HG03095 (cell line): ENCODE results near the gene NPTN.
"Not testable (repeated sequence)": the region's sequence is repeated elsewhere in the genome, so short reads cannot be mapped to it uniquely, and the experiment has no call there.

ENCODE experiments used
- ATAC-seq: cut with Tn5 transposase; IDR thresholded peaks from one replicate; pipeline ENCODE4 v1.9.1; 2021; ENCODE audit warnings: moderate library complexity; ENCODE audit not compliant: unreplicated experiment

The NPTN gene

DNA sequence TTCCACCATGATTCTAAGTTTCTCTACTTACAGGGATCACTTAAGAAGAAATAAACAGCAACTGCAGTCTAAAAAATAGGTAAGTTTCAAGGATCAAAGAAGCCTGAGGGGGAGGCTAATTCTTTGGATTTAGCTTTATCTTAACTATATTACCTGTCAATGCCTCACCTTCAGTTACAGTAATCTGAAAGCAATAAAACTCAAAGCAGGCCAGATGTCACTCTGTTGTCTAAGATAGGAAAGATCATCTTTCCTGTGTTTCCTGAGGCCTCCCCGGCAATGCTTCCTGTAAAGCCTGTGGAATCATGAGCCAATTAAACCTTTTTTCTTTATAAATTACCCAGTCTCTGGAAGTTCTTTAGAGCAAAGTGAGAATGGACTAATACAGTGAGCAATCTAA lies 60.2 kb downstream of the NPTN start:
- ATAC-seq: no peak

DNA sequence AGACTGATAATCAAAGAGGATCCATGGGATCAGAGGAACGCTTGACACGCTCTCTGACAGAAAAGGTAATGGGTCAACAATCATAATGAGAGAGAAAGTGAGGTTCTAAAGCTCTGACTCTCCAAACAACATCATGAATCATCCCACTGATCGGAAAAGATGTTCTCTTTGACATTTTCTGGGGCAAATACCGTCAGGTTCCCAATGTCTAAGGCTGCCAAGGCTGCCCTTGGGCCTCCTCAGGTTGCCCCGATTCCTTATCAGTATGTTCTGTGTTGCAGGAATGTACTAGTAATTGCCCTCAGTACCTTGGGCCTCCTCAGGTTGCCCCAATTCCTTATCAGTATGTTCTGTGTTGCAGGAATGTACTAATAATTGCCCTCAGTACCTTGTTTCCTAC lies 60.9 kb downstream of the NPTN start:
- ATAC-seq: no peak

DNA sequence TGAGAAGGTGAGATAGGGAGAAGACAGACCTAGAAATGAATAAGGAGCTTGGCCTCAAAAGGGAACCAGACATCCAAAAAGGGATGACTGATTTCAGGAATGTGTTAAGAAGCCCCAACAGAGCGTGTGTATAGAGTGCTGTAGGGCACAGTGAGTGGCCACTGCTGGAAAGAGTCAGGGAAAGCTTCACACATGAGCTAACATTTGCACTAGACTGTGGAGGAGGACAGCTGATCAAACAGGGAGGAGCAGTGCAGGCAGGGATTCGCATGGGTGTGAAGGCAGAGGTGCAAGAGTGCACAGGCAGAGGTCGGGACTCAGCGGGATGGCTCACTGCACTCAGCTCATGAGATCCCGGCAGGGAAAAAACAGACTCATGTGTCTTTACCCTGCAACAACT lies 61.8 kb downstream of the NPTN start:
- ATAC-seq: no peak

DNA sequence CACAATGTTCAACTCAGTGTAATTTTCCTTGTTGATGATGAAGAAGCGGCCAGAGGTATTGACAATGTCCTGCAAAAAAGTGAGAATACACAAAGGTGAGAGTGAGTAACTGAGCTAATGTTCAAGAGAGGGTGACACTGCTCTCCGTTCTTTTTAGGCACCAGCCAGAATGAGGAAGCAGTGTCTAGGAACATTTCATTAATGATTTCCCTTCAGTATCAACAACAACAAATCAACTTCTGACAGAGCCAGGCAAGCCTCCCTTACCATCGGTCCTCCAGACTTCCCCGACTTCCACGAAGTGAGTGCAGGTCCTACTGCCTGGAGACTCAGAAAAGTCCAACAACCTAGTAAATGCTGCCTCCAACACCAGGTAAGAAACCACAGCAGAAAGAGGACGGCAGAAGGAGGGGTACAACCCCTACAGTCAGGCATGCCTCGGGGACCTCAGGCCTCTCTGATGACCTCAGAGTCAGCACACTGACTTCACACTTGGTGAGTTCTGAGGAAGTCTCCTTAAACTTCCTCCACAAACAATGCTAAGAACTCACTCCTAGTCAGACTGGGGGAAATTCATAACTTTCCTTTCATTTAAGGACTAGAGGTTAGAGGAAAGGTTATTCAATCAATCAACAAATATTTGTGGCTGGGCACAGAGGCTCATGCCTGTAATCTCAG lies 62.7 kb downstream of the NPTN start:
- ATAC-seq: no peak

DNA sequence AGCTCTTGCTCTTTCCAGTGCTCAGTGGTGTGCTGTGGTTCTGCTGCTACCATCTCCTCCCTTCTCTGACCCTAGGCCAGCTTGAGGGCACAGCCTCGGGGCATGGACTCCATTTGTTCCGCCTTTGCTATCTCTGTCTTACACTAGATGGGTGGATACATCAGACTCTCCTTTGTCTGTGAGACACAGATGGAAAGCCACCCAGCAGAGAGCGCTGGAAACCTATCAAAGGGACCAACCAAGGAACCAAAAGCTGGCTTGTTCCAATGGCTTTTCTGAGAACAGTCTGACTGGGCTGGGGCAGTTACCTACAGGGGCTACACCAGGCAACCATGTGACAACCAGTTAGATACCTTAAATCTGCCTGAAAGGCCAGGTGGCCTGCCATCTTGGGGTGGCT lies 63.8 kb downstream of the NPTN start:
- no peak for ATAC-seq

DNA sequence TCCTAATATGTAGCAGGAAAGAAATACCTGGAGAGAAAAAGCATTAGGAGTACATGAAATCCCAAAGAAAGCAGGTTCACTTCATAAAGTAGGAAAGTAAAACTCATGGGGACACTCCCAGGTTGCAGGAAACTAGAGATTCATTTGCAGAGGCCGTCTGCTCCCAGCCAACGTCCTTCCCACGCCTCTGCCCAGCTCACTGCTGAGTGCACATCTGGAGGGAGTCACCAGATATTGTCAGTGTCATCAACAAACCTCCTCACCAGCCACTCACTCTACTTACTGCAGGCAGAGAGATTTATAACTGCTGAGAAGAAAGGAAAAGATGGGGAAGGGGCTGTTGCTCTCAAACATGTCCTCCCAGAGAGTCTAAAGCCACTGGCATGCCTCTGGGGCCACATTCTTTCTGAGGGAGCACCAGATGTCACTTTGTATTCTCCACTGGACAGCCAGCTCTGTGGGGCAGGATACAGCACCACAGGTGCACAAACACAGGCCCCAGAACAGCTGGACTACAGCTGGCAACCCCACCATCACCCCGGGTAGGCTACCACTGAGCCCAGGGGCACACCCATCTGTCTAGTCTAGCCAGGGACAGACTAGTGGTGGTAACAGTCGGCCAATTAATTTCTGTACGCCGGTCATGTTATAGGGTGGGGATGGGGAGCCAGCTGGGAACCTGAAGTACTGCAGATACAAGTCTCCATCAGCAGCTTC lies 64.5 kb downstream of the NPTN start:
- ATAC-seq: no peak

DNA sequence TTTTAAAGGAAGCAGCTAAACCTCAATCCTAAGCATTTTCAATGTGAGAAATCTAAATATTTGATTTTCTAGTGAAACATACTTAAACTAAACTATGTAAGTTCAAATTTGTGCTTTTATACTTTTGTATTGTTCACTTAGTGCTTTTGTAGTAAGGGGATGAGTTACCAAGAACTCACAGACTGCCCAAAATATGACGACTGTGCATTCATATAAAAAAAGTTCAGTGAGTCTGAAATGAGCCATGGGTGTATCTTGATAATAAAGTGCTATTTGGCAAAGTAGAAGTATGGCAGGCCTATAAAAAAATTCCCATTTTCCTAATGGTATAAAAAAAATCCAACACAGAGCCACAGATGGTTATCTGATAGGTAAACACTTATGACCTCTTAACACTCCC lies 66.2 kb downstream of the NPTN start:
- no peak for ATAC-seq

DNA sequence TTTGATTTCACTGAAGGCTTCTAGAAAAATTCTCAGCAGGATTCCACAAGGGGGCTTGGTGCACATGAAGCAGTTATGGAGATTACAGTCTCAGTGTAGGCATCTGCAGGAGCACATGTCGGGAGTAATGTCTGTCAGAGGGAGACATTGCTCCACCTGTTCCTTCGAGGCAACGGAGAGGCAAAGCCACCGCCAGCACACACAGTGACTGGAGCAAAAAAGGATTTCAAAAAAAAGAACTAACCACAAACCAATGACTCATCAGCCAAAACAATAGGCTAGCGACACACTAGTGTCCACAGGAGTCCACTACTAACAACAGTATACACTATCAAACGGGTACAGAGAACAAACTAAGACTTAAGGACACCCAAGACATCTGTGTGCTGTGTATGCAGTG lies 68.9 kb downstream of the NPTN start:
- ATAC-seq: no peak

DNA sequence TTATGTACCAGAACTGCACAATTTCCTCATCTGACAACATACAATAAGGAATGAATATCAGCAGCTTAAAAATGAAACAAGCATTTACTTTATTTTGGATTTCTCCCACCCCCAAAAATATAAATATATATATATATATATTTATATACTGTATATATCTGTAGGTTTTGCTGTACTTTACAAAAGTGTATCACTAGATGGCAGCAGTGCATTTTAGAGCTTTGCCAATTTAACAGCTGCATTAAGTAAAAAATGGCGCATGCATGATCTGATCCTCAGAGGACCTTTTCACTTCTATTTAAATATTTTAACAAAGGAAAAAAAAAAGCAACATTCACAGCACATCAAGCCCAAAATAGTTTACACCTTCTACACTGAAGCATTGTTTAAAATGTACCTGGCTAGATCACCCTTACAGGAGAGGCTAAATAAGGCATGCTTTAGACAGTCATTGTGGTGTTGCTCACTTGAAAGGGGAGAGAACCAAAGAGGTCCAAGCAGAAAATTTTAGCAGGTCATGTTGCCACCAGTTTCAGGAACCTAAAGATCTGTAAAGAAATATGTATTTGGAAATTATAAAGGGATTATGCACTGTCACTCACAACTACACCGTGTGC lies 72.6 kb downstream of the NPTN start:
- ATAC-seq: no peak

DNA sequence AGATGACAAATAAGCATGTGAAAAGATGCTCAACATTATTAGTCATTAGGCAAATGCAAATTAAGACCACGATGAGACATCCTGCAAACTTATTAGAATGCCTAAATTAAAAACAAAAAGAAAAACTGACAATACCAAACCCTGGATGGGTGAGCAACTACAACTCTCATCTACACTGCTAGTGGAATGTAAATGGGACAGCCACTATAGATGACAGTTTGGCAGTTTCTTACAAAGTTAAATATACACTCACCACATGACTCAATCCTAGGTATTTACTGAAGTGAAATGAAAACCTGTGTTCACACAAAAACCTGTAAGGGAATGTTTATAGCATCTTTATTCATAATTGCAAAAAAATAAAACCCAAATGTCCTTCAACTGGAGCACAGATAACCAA lies 74.7 kb downstream of the NPTN start:
- no peak for ATAC-seq

DNA sequence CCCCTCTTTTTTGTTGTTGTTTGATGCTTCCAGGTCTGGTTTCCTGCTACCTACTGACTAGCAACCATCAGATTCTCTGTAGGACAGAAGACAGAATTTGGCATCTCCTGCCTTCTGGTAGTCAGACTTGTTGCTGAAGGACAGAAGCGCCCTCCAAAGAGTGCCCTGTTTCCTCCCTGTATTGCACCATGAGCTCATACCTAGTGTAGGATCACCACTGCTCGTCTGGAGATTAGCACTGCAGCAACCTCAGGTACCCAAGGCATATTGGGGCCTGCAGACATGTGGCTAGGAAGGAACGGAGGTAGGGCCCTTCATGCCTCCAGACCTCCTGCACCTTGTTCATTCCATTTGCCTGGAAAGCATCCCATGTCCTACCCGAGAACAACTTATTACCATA lies 78.1 kb downstream of the NPTN start:
- no peak for ATAC-seq

DNA sequence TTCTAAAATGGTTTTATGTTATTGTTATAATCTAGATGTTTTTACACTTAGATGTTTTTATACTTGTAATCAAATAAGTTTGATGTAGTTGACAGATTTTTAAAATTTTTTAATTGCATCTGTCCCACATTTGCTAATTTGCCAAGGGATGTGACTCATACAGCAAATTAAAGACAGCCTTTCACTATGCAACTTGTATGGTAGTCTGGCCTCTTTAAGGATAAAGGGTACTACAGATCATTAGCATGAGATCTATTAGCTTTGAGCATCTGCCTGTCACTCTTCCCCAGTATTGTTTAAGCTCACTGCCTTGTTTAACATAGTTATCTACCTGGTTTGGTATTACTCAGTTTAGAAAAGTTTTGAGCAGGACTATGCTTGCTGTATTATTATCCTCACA lies 83.0 kb downstream of the NPTN start:
- no peak for ATAC-seq

DNA sequence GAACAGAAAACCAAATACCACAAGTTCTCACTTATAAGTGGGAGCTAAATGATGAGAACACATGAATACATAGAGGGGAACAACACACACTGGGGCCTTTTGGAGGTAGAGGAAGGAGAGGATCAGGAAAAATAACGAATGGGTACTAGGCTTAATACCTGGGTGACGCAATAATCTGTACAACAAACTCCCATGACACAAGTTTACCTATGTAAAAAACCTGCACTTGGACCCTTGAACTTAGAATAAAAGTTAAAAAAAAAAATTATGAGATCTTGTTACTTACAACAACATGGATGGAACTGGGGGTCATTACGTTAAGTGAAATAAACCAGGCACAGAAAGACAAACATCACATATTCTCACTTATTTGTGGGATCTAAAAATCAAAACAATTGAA lies 84.3 kb downstream of the NPTN start:
- ATAC-seq: not testable (repeated sequence)

DNA sequence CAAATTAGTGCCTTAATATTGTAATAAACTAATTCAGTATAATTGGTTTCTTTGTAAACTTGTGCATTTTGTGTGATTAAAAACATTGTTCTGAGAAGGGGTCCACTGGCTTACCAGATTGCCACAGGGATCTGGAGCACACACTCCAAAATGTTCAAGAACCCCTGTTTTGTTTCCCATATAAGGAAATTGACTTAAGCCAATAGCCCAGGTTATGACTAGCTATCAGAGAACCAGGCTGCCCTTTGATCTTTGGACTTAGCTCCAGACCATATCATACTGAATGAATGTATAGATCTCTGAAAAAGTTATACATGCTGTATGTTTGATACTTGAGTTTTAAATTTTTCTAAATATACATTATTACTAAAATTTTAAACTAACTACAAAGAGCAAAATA lies 91.7 kb downstream of the NPTN start:
- ATAC-seq: no peak

DNA sequence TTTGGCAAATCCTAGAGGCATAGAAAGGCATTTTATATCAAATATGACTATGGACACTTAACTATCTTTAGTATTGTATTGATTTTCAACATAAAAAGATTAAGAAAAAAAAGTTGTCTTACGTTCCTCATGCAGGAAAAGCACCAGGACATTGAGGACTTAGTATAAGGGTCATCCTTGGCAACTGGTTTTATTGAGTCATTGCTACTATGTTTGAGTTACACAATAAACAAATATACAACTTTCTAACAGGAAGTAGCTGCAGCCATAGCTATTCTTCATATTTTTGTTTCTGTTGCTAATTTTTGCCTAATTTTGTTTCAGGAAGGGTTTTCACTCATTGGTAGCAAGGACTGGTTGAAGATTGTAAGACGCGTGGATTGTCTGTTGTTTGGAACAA lies 93.0 kb downstream of the NPTN start:
- ATAC-seq: no peak

DNA sequence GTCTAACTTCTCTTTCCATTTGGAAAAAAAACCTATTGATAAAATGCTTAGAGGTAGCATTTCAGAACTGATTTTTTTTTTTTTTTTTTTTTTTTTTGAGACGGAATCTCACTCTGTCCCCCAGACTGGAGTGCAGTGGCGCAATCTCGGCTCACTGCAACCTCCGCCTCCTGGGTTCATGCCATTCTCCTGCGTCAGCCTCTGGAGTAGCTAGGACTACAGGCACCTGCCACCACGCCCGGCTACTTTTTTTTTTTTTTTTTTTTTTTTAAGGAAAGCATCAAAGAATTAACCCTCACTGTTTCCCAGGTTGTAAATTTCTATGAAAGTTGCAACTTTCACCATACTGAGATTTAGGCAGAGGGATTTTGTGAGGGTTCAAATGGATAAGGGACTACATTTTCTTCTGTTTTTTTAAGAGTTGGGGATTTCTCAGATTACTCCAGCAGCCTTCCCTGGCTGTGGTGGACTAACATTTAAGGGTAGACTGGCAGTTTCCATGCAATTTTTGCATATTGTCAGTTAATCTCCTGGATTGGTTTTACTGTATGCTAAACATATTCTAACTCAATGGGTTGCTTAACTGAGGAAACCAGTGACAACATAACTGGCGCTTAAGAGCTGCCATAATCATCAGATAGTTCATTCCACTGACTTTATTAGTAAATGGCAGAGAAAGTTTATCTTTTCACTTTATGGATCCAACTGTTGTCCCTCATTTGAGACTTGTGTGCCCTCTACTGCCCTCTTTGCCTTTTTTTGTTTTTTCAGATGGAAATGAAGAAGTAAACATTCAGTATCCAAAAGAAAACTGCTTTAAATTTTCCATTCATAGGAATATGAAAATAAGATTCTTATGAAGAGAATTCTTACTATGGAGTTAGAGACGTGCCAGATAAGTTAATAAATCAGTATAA lies 93.7 kb downstream of the NPTN start:
- no peak for ATAC-seq

DNA sequence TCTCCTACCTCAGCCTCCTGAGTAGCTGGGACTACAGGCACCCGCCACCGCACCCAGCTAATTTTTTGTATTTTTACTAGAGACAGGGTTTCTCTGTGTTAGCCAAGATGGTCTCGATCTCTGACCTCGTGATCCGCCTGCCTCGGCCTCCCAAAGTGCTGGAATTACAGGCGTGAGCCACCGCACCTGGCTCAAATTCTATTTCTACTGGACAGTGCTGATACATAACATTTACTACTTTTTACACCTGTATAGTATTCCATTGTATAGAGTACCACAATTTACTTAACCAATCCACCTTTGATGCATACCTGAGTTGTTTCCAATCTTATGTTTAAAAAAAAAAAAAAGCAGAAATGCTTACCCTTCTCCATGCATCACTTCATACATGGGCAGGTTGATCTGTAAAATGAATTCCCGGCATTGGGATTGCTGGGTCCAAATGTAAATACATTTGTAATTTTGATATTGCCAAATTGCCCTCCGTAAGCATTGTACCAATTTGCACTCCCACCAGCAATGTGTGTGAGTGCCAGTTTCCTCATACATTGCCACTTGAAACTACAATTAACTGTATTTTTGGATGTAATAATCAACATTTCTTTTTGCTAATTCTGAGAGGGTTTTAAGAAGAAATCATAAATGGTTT lies 94.5 kb downstream of the NPTN start:
- ATAC-seq: no peak

DNA sequence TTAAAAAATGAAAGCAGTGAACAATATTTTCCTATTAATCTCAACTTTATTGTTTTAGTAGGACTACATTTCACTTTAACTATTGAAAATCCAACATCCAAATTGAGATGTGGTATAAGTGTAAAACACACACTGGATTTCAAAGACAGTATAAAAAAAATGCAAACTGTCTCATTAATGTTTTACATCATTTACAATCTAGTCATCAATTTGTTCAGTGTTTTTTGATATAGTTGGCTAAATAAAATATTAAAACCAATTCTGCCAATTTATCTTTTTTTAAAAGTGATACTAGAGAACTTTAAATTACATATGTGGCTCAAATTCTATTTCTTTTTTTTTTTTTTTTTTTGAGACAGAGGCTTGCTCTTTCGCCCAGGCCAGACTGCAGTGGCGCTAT lies 95.1 kb downstream of the NPTN start:
- no peak for ATAC-seq

DNA sequence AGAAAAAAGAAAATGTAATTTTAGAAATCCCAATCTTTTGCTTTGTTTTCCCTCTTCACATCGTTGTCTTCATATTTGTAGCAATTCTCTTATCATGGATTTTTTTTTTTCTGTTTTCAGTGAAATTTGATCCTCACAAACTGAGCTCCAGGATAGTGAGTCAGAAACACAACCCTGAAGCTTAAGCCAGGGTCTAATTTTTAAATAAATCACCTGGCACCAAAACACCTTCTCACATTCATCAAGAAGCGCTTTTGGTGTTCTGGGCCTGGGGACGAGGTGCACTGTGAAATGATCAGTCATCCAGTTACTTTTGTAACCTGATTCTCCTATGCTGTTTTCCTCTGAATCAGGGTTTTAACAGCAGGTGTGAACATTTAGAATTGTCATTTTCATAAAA lies 102.5 kb downstream of the NPTN start:
- ATAC-seq: no peak

DNA sequence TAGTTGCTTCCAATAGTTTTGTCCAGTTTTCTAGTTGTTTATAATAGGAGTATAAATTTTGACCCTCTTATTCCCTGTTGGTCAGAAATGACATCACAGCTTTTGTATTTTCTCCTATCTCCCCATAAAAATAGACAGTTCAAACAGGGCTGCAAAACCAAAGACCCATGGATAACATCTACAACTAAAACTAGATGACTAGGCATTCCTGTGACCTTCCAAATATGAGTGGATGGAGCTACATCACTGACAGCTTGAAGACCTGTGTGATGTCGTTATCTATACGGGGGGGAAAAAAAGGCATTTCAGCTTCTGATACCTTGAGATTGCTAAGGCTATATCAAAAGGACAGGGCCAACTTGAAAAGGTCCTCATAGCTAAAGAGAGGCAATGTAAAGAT lies 105.6 kb downstream of the NPTN start:
- no peak for ATAC-seq

DNA sequence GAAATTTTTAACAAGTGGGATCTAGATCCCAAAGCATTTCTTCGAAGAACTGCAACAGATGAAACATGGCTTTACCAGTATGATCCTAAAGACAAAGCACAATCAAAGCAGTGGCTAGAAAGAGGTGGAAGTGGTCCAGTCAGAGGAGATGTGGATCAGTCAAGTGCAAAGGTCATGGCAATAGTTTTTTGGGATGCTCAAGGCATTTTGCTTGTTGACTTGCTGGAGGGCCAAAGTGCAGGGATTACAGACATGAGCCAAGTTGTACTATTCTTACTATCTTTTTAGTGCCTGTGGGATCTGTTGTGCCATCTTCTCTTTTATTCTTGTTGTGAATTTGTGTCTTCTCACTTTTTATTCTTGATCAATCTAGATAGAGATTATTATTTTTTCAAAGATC lies 108.3 kb downstream of the NPTN start:
- ATAC-seq: no peak
